ENCODE measurements around the gene CDK10. TPM values are rescaled to one million over a fixed set of nuclear protein-coding genes. Genes with fewer than 3 reads are reported as not detected.

Gene CDK10
- total and polyA plus RNA-seq, 10 of the 15 experiments (the other 5 are each of a cell fraction or from before 2014, with no cell fraction given), result 1.5 to 58.7 (median 36.0) TPM

DNA sequence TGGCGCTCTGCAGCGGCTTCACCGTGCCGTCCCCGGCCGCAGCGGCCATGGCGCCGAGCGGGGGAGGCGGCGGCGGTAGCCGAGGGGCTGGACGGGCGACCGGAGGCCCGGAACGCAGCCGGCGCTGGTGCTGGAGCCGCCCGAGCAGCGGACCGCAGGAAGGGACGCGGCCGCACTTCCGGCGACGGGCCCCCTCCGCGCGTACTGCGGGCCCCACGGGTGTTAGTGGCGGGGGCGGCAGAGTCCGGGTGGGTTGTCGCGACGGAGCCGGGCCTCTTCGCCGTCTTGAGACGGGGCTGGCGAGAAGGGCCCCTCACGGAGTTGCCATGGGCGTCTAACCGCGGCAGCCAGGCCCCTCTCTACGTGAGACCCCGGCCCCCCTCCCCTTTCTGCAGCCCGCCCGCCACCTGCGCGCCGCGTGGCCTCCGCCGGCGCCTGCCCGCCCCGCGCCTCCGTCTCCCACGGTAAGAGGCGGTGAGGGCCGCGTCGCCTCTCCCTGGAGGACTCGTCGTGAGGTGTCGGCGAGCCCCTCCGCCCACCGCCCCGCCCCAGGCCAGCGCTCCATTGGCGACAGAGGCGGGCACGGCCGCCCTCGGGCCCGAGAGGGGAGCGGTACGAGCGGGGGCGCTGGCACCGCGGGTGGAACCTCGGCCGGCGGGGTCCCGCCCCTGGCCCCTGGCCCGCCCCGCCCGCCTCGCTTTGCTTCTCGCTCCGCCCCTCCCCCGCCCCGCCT lies 34.5 kb downstream of the CDK10 start, which contains the start of the genes VPS9D1 and ZNF276 (continued):
- TF ChIP-seq SP1 (IDR thresholded peaks at IDR 0.05; ENCODE audit: low read depth, low read length) (peak; percentile 65), GATAD2B (conservative IDR thresholded peaks at IDR 0.05; ENCODE audit: low read depth) (peak; percentile 99), TARDBP (IDR thresholded peaks at IDR 0.05; ENCODE audit: borderline replicate concordance) (peak; percentile 70; the same call in 1 of the 2 replicates), RB1 (IDR thresholded peaks at IDR 0.05; ENCODE audit: borderline replicate concordance) (peak; percentile 88; the same call in 1 of the 2 replicates), PAX8 (IDR thresholded peaks at IDR 0.05) (no peak), RBBP5 (conservative IDR thresholded peaks at IDR 0.05) (no peak), CREB1 (IDR thresholded peaks at IDR 0.05; ENCODE audit: low read depth) (peak; percentile 71), RFX5 (IDR thresholded peaks at IDR 0.05; ENCODE audit: low read depth, low read length) (0 out of 2 replicates have a peak, but pooled peaks have one; percentile 40), RUNX3 (IDR thresholded peaks at IDR 0.05; ENCODE audit: low read length) (peak; percentile 62), BACH1 (IDR thresholded peaks at IDR 0.05; ENCODE audit: borderline replicate concordance) (peak; percentile 100), MEF2B (IDR thresholded peaks at IDR 0.05; ENCODE audit: partially characterized antibody, poor library complexity, severe bottlenecking) (peak; percentile 34), ZSCAN29 (IDR thresholded peaks at IDR 0.05) (peak; percentile 84), KLF5 (IDR thresholded peaks at IDR 0.05; ENCODE audit: partially characterized antibody) (peak; percentile 87), POLR2A (IDR thresholded peaks at IDR 0.05; ENCODE audit: low read depth, low read length) (peak; percentile 81), TAF1 (IDR thresholded peaks at IDR 0.05; ENCODE audit: borderline replicate concordance, low read depth, low read length) (peak; percentile 72; the same call in 1 of the 2 replicates), HCFC1 (IDR thresholded peaks at IDR 0.05; ENCODE audit: low read length) (peak; percentile 87), RELA (IDR thresholded peaks at IDR 0.05; ENCODE audit: borderline replicate concordance, partially characterized antibody) (peak; percentile 70), NR2F1 (conservative IDR thresholded peaks at IDR 0.05) (peak; percentile 78), SUZ12 (IDR thresholded peaks at IDR 0.05; ENCODE audit: unreplicated experiment) (no peak), EZH2 (IDR thresholded peaks at IDR 0.05; ENCODE audit: borderline replicate concordance, control insufficient read depth, low read depth, low read length) (no peak), PML (IDR thresholded peaks at IDR 0.05; ENCODE audit: low read length) (no peak), ZNF217 (IDR thresholded peaks at IDR 0.05) (peak; percentile 74; the same call in 1 of the 2 replicates)
- TF ChIP-seq, protein P1, sequence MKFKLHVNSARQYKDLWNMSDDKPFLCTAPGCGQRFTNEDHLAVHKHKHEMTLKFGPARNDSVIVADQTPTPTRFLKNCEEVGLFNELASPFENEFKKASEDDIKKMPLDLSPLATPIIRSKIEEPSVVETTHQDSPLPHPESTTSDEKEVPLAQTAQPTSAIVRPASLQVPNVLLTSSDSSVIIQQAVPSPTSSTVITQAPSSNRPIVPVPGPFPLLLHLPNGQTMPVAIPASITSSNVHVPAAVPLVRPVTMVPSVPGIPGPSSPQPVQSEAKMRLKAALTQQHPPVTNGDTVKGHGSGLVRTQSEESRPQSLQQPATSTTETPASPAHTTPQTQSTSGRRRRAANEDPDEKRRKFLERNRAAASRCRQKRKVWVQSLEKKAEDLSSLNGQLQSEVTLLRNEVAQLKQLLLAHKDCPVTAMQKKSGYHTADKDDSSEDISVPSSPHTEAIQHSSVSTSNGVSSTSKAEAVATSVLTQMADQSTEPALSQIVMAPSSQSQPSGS (IDR thresholded peaks at IDR 0.05; ENCODE audit: low read length), result no peak
- TF ChIP-seq, protein P2, sequence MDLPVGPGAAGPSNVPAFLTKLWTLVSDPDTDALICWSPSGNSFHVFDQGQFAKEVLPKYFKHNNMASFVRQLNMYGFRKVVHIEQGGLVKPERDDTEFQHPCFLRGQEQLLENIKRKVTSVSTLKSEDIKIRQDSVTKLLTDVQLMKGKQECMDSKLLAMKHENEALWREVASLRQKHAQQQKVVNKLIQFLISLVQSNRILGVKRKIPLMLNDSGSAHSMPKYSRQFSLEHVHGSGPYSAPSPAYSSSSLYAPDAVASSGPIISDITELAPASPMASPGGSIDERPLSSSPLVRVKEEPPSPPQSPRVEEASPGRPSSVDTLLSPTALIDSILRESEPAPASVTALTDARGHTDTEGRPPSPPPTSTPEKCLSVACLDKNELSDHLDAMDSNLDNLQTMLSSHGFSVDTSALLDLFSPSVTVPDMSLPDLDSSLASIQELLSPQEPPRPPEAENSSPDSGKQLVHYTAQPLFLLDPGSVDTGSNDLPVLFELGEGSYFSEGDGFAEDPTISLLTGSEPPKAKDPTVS (IDR thresholded peaks at IDR 0.05; ENCODE audit: low read depth, low read length), result no peak
- TF ChIP-seq, protein P3, sequence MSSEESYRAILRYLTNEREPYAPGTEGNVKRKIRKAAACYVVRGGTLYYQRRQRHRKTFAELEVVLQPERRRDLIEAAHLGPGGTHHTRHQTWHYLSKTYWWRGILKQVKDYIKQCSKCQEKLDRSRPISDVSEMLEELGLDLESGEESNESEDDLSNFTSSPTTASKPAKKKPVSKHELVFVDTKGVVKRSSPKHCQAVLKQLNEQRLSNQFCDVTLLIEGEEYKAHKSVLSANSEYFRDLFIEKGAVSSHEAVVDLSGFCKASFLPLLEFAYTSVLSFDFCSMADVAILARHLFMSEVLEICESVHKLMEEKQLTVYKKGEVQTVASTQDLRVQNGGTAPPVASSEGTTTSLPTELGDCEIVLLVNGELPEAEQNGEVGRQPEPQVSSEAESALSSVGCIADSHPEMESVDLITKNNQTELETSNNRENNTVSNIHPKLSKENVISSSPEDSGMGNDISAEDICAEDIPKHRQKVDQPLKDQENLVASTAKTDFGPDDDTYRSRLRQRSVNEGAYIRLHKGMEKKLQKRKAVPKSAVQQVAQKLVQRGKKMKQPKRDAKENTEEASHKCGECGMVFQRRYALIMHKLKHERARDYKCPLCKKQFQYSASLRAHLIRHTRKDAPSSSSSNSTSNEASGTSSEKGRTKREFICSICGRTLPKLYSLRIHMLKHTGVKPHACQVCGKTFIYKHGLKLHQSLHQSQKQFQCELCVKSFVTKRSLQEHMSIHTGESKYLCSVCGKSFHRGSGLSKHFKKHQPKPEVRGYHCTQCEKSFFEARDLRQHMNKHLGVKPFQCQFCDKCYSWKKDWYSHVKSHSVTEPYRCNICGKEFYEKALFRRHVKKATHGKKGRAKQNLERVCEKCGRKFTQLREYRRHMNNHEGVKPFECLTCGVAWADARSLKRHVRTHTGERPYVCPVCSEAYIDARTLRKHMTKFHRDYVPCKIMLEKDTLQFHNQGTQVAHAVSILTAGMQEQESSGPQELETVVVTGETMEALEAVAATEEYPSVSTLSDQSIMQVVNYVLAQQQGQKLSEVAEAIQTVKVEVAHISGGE (CRISPR knock-in tag; IDR thresholded peaks at IDR 0.05), result peak; percentile 98
- TF ChIP-seq, protein P4, sequence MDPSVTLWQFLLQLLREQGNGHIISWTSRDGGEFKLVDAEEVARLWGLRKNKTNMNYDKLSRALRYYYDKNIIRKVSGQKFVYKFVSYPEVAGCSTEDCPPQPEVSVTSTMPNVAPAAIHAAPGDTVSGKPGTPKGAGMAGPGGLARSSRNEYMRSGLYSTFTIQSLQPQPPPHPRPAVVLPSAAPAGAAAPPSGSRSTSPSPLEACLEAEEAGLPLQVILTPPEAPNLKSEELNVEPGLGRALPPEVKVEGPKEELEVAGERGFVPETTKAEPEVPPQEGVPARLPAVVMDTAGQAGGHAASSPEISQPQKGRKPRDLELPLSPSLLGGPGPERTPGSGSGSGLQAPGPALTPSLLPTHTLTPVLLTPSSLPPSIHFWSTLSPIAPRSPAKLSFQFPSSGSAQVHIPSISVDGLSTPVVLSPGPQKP (IDR thresholded peaks at IDR 0.05; ENCODE audit: low read depth, low read length), result peak; percentile 50; the same call in 1 of the 2 replicates
